ENCODE measurements around the gene RETREG1. TPM values are rescaled to one million over a fixed set of nuclear protein-coding genes. Genes with fewer than 3 reads are reported as not detected.

RETREG1 gene
- total and polyA plus RNA-seq, 2 donors (not counting 3 experiments of a cell fraction or from before 2014, with no cell fraction given) = 0.46 TPM; not detected in 1

DNA sequence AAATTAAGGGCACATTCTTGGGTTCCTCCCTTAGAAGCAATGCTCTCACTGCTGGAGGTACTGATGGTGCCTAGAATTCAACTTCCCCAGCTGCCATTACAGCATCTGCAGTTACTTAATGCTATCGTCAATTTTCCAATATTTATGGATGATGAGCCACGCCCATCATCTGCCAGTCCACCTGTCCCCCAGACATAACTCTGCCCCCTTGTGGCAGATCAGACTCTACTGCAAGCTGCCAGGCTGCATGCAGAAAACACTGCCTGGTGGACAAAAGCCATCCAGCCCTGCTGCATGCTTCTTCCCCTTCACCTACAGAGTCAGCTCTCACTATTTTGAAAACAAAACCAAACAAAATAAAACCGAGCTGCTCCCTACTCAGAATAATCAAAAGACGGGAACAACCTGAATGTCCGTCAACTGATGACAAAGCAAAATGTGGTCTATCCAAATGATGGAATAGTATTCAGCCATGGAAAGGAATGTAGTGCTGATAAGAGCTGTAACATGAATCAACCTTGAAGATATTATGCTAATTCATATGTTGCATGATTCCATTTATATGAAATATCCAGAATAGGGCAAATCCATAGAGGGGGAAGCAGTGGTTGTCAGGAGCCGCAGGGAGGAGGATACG, 66.4 kb downstream of the RETREG1 start:
- Histone ChIP-seq H3K79me2 (ENCODE audit: control insufficient read depth, insufficient read depth, low read length) (no peaks in the 10 kb centered on the region), H3K4me3 (replicated peaks in 1 of 3; ENCODE audit: insufficient read depth in 1 of 3, low read depth in 1 of 3, low read length in 3 of 3) (no peak overlapping the region), H2AFZ (ENCODE audit: low read depth, low read length) (no peak overlapping the region), H3K27me3 (ENCODE audit: control insufficient read depth in 2 of 2, insufficient read depth in 2 of 2, low read length in 2 of 2) (peaks cover 4 to 11% of the 10 kb centered on the region in 2 experiments), H3K4me2 (ENCODE audit: insufficient read depth, low read length) (no peak overlapping the region), H3K36me3 (ENCODE audit: control insufficient read depth in 2 of 2, extremely low read depth in 1 of 2, insufficient read depth in 2 of 2, low read length in 2 of 2) (no peaks in the 10 kb centered on the region), H3K27ac (ENCODE audit: insufficient read depth, low read depth, low read length) (no peak overlapping the region), H3K9ac (replicated peaks; ENCODE audit: extremely low read depth, insufficient read depth, low read length) (no peak overlapping the region), H3K9me1 (replicated peaks; ENCODE audit: control insufficient read depth, extremely low read depth, insufficient read depth, low read length) (no peaks in the 10 kb centered on the region), H3K9me3 (replicated peaks; ENCODE audit: control insufficient read depth, insufficient read depth, low read length) (no peaks in the 10 kb centered on the region), H3K4me1 (ENCODE audit: control insufficient read depth, extremely low read depth, insufficient read depth, low read length) (no peaks in the 10 kb centered on the region), H4K20me1 (replicated peaks; ENCODE audit: control insufficient read depth, extremely low read depth, insufficient read depth, low read length) (no peaks in the 10 kb centered on the region)
- DNase-seq (ENCODE audit: low read depth, low spot score) (peak; percentile 23), FAIRE-seq (peak; percentile 70)
- CTCF ChIA-PET = interaction anchor here (0.6 to 4.3 kb wide), 14 partner anchors 7 to 673 kb away, joined by 3 to 31 read pairs (median 4); no protein-coding TSS in a partner anchor
- BruUV-seq (replicated peaks) = no TSS peak
- POLR2A ChIA-PET = no interaction called here
- TF ChIP-seq JUN (IDR thresholded peaks at IDR 0.05; ENCODE audit: borderline replicate concordance, insufficient read depth, insufficient read length, low read depth) = no peak
- TF ChIP-seq, protein P1, sequence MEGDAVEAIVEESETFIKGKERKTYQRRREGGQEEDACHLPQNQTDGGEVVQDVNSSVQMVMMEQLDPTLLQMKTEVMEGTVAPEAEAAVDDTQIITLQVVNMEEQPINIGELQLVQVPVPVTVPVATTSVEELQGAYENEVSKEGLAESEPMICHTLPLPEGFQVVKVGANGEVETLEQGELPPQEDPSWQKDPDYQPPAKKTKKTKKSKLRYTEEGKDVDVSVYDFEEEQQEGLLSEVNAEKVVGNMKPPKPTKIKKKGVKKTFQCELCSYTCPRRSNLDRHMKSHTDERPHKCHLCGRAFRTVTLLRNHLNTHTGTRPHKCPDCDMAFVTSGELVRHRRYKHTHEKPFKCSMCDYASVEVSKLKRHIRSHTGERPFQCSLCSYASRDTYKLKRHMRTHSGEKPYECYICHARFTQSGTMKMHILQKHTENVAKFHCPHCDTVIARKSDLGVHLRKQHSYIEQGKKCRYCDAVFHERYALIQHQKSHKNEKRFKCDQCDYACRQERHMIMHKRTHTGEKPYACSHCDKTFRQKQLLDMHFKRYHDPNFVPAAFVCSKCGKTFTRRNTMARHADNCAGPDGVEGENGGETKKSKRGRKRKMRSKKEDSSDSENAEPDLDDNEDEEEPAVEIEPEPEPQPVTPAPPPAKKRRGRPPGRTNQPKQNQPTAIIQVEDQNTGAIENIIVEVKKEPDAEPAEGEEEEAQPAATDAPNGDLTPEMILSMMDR (IDR thresholded peaks at IDR 0.05; ENCODE audit: extremely low read depth in 1 of 2, insufficient read depth in 1 of 2, low read depth in 1 of 2, low read length in 2 of 2) = peak; percentile 80 to 83
- no peak for TF ChIP-seq GATA2 (IDR thresholded peaks at IDR 0.05; ENCODE audit: insufficient read depth, insufficient read length, low read depth, low read length)
- no peak for TF ChIP-seq FOS (IDR thresholded peaks at IDR 0.05; ENCODE audit: borderline replicate concordance, insufficient read depth, low read length)
- TF ChIP-seq, protein P2, sequence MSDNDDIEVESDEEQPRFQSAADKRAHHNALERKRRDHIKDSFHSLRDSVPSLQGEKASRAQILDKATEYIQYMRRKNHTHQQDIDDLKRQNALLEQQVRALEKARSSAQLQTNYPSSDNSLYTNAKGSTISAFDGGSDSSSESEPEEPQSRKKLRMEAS (IDR thresholded peaks at IDR 0.05; ENCODE audit: insufficient read depth, insufficient read length) = no peak
- TF ChIP-seq POLR2AphosphoS5 (IDR thresholded peaks at IDR 0.05; ENCODE audit: insufficient read depth, low read depth, low read length) = no peak
- TF ChIP-seq POLR2A (IDR thresholded peaks at IDR 0.05; ENCODE audit: low read depth, low read length) = no peak
- TF ChIP-seq EZH2 (IDR thresholded peaks at IDR 0.05; ENCODE audit: borderline replicate concordance, low read depth, low read length, severe bottlenecking) = no peak
- no peak for TF ChIP-seq MYC (IDR thresholded peaks at IDR 0.05; ENCODE audit: low read depth, low read length)
- dilution Hi-C loops (cut with MboI; ENCODE audit: extremely low pct_ligation_motif_present, low sequenced_read_pairs) (no loop called here), intact Hi-C loops (cut with micrococcal nuclease) (loop anchor here (1.0 to 5.0 kb wide), 4 partner anchors 61 to 652 kb away; partner anchors contain the start of gene ZNF622)
